ENCODE data around the gene CDC42BPA. TPM values are rescaled to one million over a fixed set of nuclear protein-coding genes. Genes with fewer than 3 reads are reported as not detected.

Gene CDC42BPA
- total RNA-seq, 1 experiment from 2014 or later: 48.6 TPM

DNA sequence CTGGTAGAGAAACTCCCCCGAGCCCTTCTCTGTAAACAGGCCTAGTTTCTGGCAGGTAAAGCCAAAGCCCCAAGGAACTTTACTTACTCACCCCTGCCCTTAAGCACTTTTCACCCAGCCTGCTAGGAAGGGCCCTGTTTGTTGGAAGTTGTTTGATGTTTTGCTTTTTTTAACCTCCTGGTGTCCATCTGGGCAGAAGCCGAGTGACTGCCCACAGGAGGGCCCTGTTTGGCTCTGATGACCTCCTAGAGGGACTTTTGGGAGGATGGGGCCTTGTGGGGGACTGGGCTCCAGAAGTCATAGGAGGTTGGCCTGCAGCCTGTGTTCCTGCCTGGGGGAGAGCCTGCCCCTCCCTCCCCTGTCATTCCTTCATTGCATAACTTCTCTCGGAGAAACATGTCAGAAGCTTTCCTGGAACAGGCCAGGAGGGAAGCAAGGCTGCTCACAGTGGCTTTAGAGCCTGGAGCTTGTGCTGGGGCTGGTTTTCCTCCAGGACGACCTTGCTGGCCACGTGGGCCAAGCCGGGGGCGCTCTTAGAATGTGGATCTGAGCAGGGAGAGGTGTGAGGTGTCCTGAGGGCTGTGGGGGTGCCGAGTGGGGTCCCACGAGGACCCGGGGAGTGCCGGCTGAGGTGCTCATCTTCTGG lies 344.3 kb downstream of the CDC42BPA start:
- TF ChIP-seq, protein P1, sequence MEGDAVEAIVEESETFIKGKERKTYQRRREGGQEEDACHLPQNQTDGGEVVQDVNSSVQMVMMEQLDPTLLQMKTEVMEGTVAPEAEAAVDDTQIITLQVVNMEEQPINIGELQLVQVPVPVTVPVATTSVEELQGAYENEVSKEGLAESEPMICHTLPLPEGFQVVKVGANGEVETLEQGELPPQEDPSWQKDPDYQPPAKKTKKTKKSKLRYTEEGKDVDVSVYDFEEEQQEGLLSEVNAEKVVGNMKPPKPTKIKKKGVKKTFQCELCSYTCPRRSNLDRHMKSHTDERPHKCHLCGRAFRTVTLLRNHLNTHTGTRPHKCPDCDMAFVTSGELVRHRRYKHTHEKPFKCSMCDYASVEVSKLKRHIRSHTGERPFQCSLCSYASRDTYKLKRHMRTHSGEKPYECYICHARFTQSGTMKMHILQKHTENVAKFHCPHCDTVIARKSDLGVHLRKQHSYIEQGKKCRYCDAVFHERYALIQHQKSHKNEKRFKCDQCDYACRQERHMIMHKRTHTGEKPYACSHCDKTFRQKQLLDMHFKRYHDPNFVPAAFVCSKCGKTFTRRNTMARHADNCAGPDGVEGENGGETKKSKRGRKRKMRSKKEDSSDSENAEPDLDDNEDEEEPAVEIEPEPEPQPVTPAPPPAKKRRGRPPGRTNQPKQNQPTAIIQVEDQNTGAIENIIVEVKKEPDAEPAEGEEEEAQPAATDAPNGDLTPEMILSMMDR (IDR thresholded peaks at IDR 0.05; ENCODE audit: unreplicated experiment): no peak
- DNase-seq: no peak
- Mint-ChIP-seq H3K27ac (ENCODE audit: unreplicated experiment) (no peak overlapping the region), H3K4me1 (ENCODE audit: low read depth, unreplicated experiment) (peaks cover 11% of the 10 kb centered on the region), H3K27me3 (ENCODE audit: unreplicated experiment) (no peaks in the 10 kb centered on the region), H3K4me3 (ENCODE audit: low read depth, unreplicated experiment) (no peak overlapping the region), H3K36me3 (ENCODE audit: insufficient read depth, unreplicated experiment) (peaks cover 10% of the 10 kb centered on the region), H3K9me3 (ENCODE audit: low read depth, unreplicated experiment) (peaks cover 2% of the 10 kb centered on the region)
- BruUV-seq (replicated peaks): no TSS peak
- CTCF ChIA-PET: interaction anchor here (0.6 kb wide), 1 partner anchor 35 kb away, joined by 3 read pairs; no protein-coding TSS in a partner anchor
- intact Hi-C loops (cut with micrococcal nuclease; ENCODE audit: unreplicated experiment): no loop called here

DNA sequence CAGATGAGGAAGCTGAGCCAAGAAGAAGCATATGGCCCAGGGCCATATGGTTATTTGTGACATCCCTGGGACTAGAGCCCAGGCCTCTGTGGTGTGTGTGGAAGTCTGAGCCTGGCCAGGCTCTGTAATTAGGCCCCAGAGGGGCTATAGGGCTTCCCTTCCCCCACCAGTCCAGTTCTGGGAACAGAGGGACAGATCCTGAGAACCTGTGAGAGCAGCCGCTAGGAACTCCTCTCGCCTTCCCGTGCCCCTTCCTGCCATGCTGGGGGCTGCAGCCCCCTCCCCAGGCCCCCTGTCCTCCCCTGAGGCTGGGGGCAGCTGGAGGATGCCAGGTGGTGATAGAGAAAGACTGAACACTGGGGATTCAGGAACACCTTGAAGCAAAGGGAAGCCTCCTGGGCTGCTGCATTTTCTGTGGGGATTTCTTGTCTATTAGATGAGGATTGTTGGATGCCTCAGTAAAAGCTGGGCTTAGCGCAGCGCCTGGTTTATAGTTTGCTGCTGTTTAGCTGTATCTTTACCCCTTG lies 344.9 kb downstream of the CDC42BPA start:
- Mint-ChIP-seq H3K27me3 (ENCODE audit: unreplicated experiment) (no peaks in the 10 kb centered on the region), H3K9me3 (ENCODE audit: low read depth, unreplicated experiment) (peaks cover 2% of the 10 kb centered on the region), H3K27ac (ENCODE audit: unreplicated experiment) (no peak overlapping the region), H3K4me3 (ENCODE audit: low read depth, unreplicated experiment) (no peak overlapping the region), H3K36me3 (ENCODE audit: insufficient read depth, unreplicated experiment) (peaks cover 10% of the 10 kb centered on the region), H3K4me1 (ENCODE audit: low read depth, unreplicated experiment) (peaks cover 11% of the 10 kb centered on the region)
- intact Hi-C loops (cut with micrococcal nuclease; ENCODE audit: unreplicated experiment): no loop called here
- no TSS peak for BruUV-seq (replicated peaks)
- no peak for DNase-seq
- CTCF ChIA-PET: interaction anchor here (0.6 kb wide), 1 partner anchor 35 kb away, joined by 3 read pairs; no protein-coding TSS in a partner anchor
- TF ChIP-seq, protein P1 (IDR thresholded peaks at IDR 0.05; ENCODE audit: unreplicated experiment): no peak

DNA sequence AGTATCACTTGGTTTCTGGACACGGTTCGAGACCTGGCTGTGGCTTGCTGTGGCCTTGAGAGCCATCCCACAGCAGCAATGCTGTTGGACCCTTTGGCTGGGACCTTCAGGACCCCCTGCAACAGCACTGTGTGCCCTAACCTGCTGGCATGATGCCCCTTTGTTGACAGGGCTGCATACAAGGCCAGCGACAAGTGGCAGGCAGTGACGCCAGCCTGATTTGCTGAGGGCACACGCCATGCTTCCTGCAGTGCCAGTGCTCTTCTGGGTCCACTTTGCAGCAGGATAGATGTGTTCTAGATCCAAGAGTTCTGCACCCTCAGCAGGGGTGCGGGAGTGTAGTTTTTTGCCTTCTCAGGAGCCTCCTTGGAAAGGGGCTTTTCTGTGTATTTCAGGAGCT lies 345.4 kb downstream of the CDC42BPA start:
- H3K36me3 Mint-ChIP-seq (ENCODE audit: insufficient read depth, unreplicated experiment): peaks cover 10% of the 10 kb centered on the region
- no peak for DNase-seq
- H3K27me3 Mint-ChIP-seq (ENCODE audit: unreplicated experiment): no peaks in the 10 kb centered on the region
- peaks cover 11% of the 10 kb centered on the region for H3K4me1 Mint-ChIP-seq (ENCODE audit: low read depth, unreplicated experiment)
- H3K4me3 Mint-ChIP-seq (ENCODE audit: low read depth, unreplicated experiment): no peak overlapping the region
- peaks cover 2% of the 10 kb centered on the region for H3K9me3 Mint-ChIP-seq (ENCODE audit: low read depth, unreplicated experiment)
- TF ChIP-seq, protein P1 (IDR thresholded peaks at IDR 0.05; ENCODE audit: unreplicated experiment): no peak
- CTCF ChIA-PET: no interaction called here
- BruUV-seq (replicated peaks): no TSS peak
- intact Hi-C loops (cut with micrococcal nuclease; ENCODE audit: unreplicated experiment): no loop called here
- H3K27ac Mint-ChIP-seq (ENCODE audit: unreplicated experiment): no peak overlapping the region

DNA sequence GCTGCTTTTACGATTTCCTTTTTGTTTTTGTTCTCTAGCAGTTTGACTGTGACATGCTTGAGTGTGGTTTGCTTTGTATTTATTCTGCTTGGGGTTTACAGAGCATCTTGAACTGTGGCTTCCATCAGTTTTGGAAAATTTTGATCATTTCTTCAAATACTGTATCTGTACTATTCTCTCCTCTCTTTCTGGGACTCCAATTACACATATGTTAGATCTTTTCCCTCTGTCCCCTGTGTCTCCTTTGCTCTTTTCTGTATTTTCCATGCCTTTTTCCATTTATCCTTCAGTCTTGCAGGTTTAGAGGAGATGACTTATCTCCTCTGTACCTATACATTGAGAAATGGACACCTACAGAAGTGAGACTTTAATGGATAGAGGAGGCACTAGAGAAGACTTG lies 346.5 kb downstream of the CDC42BPA start:
- Mint-ChIP-seq H3K4me3 (ENCODE audit: low read depth, unreplicated experiment) (no peak overlapping the region), H3K36me3 (ENCODE audit: insufficient read depth, unreplicated experiment) (peaks cover 10% of the 10 kb centered on the region), H3K27me3 (ENCODE audit: unreplicated experiment) (no peaks in the 10 kb centered on the region), H3K9me3 (ENCODE audit: low read depth, unreplicated experiment) (peaks cover 2% of the 10 kb centered on the region), H3K27ac (ENCODE audit: unreplicated experiment) (no peak overlapping the region), H3K4me1 (ENCODE audit: low read depth, unreplicated experiment) (peaks cover 11% of the 10 kb centered on the region)
- no peak for DNase-seq
- BruUV-seq (replicated peaks): no TSS peak
- intact Hi-C loops (cut with micrococcal nuclease; ENCODE audit: unreplicated experiment): no loop called here
- CTCF ChIA-PET: no interaction called here
- TF ChIP-seq, protein P1 (IDR thresholded peaks at IDR 0.05; ENCODE audit: unreplicated experiment): no peak

All from Calu3 (cell line).